Keratinocyte (primary cell): ENCODE data around the gene GLTPD2.

Experiments used
- CTCF ChIP-seq, 3 experiments: IDR thresholded peaks in 1 of 3; conservative IDR thresholded peaks in 1 of 3; optimal IDR thresholded peaks in 1 of 3; 2 replicates in 2 of 3; 3 replicates in 1 of 3; pipeline versions ENCODE3 to v1.5.1; 2011; ENCODE audit warnings: low read length in 3 of 3, mild to moderate bottlenecking in 3 of 3, moderate library complexity in 2 of 3, control low read depth in 1 of 3, inconsistent platforms in 1 of 3; ENCODE audit not compliant: insufficient read depth in 2 of 3; ENCODE audit errors: extremely low read depth in 1 of 3
- EZH2 ChIP-seq: IDR thresholded peaks from one replicate; pipeline ENCODE4 v1.6.1; 2012; ENCODE audit warnings: inconsistent platforms, mild to moderate bottlenecking, low read length, moderate library complexity

GRCh38 chr17:4743898-4744297, 44.9 kb upstream of the GLTPD2 start:
- no peak for TF ChIP-seq CTCF (optimal IDR thresholded peaks at IDR 0.05 in 1 of 3, IDR thresholded peaks at IDR 0.05 in 1 of 3, conservative IDR thresholded peaks at IDR 0.05 in 1 of 3; ENCODE audit: extremely low read depth in 1 of 3, insufficient read depth in 2 of 3, low read length in 3 of 3)
- TF ChIP-seq EZH2 = no peak
